Natural killer cell (primary cell): Measurements from ENCODE around the gene TMEM222. TPM values are rescaled to one million over a fixed set of nuclear protein-coding genes. Genes with fewer than 3 reads are reported as not detected.

Experiments used
- ATAC-seq, 3 donors: fragments of 150-1000 bp in 2 of 3; fragments of 200-7000 bp in 1 of 3; cut with Tn5 transposase; 1 replicate in 1 of 3; 2 replicates in 2 of 3; pipeline ENCODE4 v1.10.0; 2021; ENCODE audit warnings: mild to moderate bottlenecking in 2 of 3, moderate library complexity in 2 of 3
- DNase-seq, 2 donors: peaks; one replicate each; pipeline versions ENCODE4 v3.0.0 to v3.0.0-alpha.2; 2013 to 2021; ENCODE audit warnings: mixed read lengths in 1 of 2
- H3K27ac ChIP-seq: one replicate; pipeline ENCODE4 v1.5.1; 2013; ENCODE audit warnings: mild to moderate bottlenecking, low read length
- H3K27me3 ChIP-seq: one replicate; pipeline ENCODE4 v1.6.1; 2013; ENCODE audit warnings: low read length; ENCODE audit not compliant: control insufficient read depth, insufficient read depth
- H3K36me3 ChIP-seq: one replicate; pipeline ENCODE4 v1.6.1; 2013; ENCODE audit warnings: low read length; ENCODE audit not compliant: control insufficient read depth, insufficient read depth
- H3K4me1 ChIP-seq: one replicate; pipeline ENCODE4 v1.6.1; 2013; ENCODE audit warnings: low read length; ENCODE audit not compliant: control insufficient read depth, insufficient read depth
- H3K4me3 ChIP-seq: one replicate; pipeline ENCODE4 v1.5.1; 2013; ENCODE audit warnings: low read length
- H3K9me3 ChIP-seq: one replicate; pipeline ENCODE4 v1.6.1; 2013; ENCODE audit warnings: low read length; ENCODE audit not compliant: control insufficient read depth, insufficient read depth
- H3K27ac Mint-ChIP-seq, 2 donors: one replicate each; pipeline ENCODE4 v1.8.0; 2022; ENCODE audit warnings: mild to moderate bottlenecking in 2 of 2, mixed read lengths in 2 of 2, moderate library complexity in 1 of 2
- H3K27me3 Mint-ChIP-seq, 2 donors: one replicate each; pipeline ENCODE4 v1.8.0; 2022; ENCODE audit warnings: low read depth in 2 of 2, mixed read lengths in 2 of 2
- H3K36me3 Mint-ChIP-seq: one replicate; pipeline ENCODE4 v1.8.0; 2022; ENCODE audit warnings: mixed read lengths
- H3K4me1 Mint-ChIP-seq, 2 donors: one replicate each; pipeline ENCODE4 v1.8.0; 2022; ENCODE audit warnings: mixed read lengths in 2 of 2
- H3K4me3 Mint-ChIP-seq: one replicate; pipeline ENCODE4 v1.8.0; 2022; ENCODE audit warnings: mild to moderate bottlenecking, moderate library complexity, mixed read lengths
- H3K9me3 Mint-ChIP-seq, 2 donors: one replicate each; pipeline ENCODE4 v1.8.0; 2022; ENCODE audit warnings: mixed read lengths in 2 of 2
- WGBS: methylation state at CpG from one replicate; pipeline ENCODE4 v1.1.7; 2013; ENCODE audit warnings: missing lambda C conversion rate; ENCODE audit not compliant: insufficient coverage; 5-methylcytosine and 5-hydroxymethylcytosine counted together
- intact Hi-C: fragments of 100-400 bp; cut with micrococcal nuclease; formaldehyde crosslinking; loops from one replicate; pipeline ENCODE4 v1.14.2; 2022
- total RNA-seq, 4 donors: library from RNA; stranded (reverse); fragments of 120-200 nt in 1 of 4; gene quantifications; one replicate each; pipeline versions ENCODE4 v1.2.3 to v1.2.4, GENCODE V29; 2013 to 2022
- TF ChIP-seq, protein P1 (sequence below): fragments of 200-600 bp; IDR thresholded peaks from one replicate; pipeline ENCODE4 v1.8.0; 2022; ENCODE audit warnings: antibody characterized with exemption

Gene TMEM222
- total RNA-seq, 3 donors from 2014 or later (not counting 1 experiment from before 2014, with no cell fraction given) = 34.9 to 41.2 (median 37.3) TPM

- TF ChIP-seq, protein P1, sequence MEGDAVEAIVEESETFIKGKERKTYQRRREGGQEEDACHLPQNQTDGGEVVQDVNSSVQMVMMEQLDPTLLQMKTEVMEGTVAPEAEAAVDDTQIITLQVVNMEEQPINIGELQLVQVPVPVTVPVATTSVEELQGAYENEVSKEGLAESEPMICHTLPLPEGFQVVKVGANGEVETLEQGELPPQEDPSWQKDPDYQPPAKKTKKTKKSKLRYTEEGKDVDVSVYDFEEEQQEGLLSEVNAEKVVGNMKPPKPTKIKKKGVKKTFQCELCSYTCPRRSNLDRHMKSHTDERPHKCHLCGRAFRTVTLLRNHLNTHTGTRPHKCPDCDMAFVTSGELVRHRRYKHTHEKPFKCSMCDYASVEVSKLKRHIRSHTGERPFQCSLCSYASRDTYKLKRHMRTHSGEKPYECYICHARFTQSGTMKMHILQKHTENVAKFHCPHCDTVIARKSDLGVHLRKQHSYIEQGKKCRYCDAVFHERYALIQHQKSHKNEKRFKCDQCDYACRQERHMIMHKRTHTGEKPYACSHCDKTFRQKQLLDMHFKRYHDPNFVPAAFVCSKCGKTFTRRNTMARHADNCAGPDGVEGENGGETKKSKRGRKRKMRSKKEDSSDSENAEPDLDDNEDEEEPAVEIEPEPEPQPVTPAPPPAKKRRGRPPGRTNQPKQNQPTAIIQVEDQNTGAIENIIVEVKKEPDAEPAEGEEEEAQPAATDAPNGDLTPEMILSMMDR = no peak
- Histone ChIP-seq H3K27ac (no peak overlapping the region), H3K27me3 (no peaks in the 10 kb centered on the region), H3K4me1 (peaks cover 21% of the 10 kb centered on the region), H3K9me3 (no peaks in the 10 kb centered on the region), H3K36me3 (peaks cover 63% of the 10 kb centered on the region), H3K4me3 (no peak overlapping the region)
- WGBS = 92% methylated on average over 8 of the region's 8 CpGs
- Mint-ChIP-seq H3K9me3 (no peaks in the 10 kb centered on the region), H3K27me3 (no peaks in the 10 kb centered on the region), H3K27ac (peak overlapping the region; percentile 69 to 78), H3K36me3 (no peaks in the 10 kb centered on the region), H3K4me3 (no peak overlapping the region), H3K4me1 (peaks cover 39 to 54% of the 10 kb centered on the region in 2 donors)
- no peak for DNase-seq
- ATAC-seq = no peak
- intact Hi-C loops = no loop called here
Measured at GRCh38 chr1:27330786-27331185, 8.8 kb downstream of the TMEM222 start.

DNA sequence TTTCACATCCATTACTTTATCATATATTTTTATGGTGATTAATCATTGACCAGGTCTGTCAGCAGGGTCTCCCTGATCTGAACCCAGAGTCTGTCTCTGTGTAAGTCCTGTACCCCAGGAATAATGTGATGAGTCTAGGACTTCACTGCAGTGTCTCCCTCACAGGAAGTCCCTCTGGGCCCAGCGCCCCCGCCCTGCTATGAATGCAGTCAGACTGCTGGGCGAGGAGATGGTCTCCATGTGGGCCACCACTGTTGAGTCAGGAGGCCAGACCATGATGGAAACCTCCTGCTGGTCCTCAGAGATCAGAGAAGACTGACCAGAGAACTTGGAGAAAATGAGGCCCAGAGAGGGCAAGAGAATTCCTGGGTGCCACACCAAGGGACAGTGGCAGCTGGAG, 9.5 kb downstream of the TMEM222 start:
- Mint-ChIP-seq H3K27ac (peak overlapping the region; percentile 69 to 78), H3K36me3 (no peaks in the 10 kb centered on the region), H3K9me3 (no peaks in the 10 kb centered on the region), H3K4me1 (peaks cover 34 to 49% of the 10 kb centered on the region in 2 donors), H3K27me3 (no peaks in the 10 kb centered on the region), H3K4me3 (no peak overlapping the region)
- Histone ChIP-seq H3K4me1 (peaks cover 21% of the 10 kb centered on the region), H3K4me3 (no peak overlapping the region), H3K36me3 (peaks cover 64% of the 10 kb centered on the region), H3K27ac (no peak overlapping the region), H3K27me3 (no peaks in the 10 kb centered on the region), H3K9me3 (no peaks in the 10 kb centered on the region)
- ATAC-seq (no peak), DNase-seq (no peak)
- WGBS = 80% methylated on average over 3 of the region's 3 CpGs
- TF ChIP-seq, protein P1 = no peak
- intact Hi-C loops = no loop called here

DNA sequence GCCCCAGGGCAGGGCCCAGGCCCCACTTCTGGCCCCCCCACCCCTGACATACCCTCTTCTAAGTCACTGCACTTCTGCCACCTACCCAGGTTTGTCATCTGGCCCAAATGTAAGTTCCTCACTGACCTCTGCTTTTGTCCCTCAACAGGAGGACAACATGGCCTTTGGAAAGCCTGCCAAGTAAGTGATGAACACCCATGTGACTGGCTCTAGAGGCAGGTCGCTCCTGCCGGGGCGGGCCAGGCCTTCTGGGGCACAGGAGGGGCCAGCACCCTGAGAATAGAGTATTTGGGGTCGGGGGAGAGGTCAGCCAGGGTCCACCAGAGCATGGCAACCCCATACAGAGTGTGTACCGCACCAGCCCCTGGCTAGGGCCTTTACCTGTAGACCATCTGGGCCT, 10.0 kb downstream of the TMEM222 start:
- WGBS = 95% methylated on average over 5 of the region's 5 CpGs
- TF ChIP-seq, protein P1 = no peak
- Mint-ChIP-seq H3K4me3 (peak overlapping the region; percentile 6), H3K9me3 (no peaks in the 10 kb centered on the region), H3K4me1 (peaks cover 34 to 44% of the 10 kb centered on the region in 2 donors), H3K27ac (peak overlapping the region; percentile 69 to 78), H3K27me3 (no peaks in the 10 kb centered on the region), H3K36me3 (no peaks in the 10 kb centered on the region)
- Histone ChIP-seq H3K9me3 (no peaks in the 10 kb centered on the region), H3K27ac (no peak overlapping the region), H3K36me3 (peaks cover 63% of the 10 kb centered on the region), H3K4me1 (peaks cover 21% of the 10 kb centered on the region), H3K27me3 (no peaks in the 10 kb centered on the region), H3K4me3 (no peak overlapping the region)
- intact Hi-C loops = loop anchor here (2.0 kb wide), 1 partner anchor 63 kb away; no protein-coding TSS in a partner anchor
- DNase-seq = no peak
- ATAC-seq = no peak
